ENCODE results near the gene DHRS7B. TPM values are rescaled to one million over a fixed set of nuclear protein-coding genes. Genes with fewer than 3 reads are reported as not detected.
A peak's percentile ranks its signal among the peaks of the same experiment; 100 is the strongest.

DHRS7B gene
- total RNA-seq, 2 experiments from 2014 or later: 14.1 to 14.7 TPM

DNA sequence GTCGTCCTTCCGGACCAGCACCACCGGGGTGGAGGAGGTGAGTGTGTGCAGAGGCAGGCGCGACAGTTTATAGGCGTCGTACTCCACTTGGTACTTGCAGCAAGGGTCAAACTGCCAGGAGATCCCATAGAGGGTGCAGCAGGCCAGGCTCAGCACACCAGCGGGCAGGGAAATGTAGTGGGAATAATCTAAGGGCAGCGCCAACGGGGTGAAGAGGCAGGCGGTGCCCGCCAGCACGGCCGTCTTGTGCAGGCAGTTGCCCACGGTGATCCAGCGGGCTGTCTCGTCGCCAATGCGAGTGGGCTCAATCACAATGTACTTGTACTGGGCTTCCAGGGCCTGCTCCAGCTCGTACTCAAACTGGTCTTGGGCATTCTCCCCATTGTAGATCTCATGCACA lies 71.6 kb downstream of the DHRS7B start:
- Mint-ChIP-seq H3K4me3 (no peak overlapping the region), H3K36me3 (ENCODE audit: low read depth) (peaks cover 32% of the 10 kb centered on the region), H3K4me1 (peaks cover 7% of the 10 kb centered on the region), H3K27ac (no peak overlapping the region), H3K9me3 (no peaks in the 10 kb centered on the region), H3K27me3 (no peaks in the 10 kb centered on the region)
- POLR2A ChIA-PET: interaction anchor here (0.5 kb wide), 1 partner anchor 352 kb away, joined by 5 read pairs; no protein-coding TSS in a partner anchor
- CTCF ChIA-PET: interaction anchor here (0.8 to 1.1 kb wide), 2 partner anchors 9 to 13 kb away, joined by 3 read pairs; no protein-coding TSS in a partner anchor
- no peak for DNase-seq

DNA sequence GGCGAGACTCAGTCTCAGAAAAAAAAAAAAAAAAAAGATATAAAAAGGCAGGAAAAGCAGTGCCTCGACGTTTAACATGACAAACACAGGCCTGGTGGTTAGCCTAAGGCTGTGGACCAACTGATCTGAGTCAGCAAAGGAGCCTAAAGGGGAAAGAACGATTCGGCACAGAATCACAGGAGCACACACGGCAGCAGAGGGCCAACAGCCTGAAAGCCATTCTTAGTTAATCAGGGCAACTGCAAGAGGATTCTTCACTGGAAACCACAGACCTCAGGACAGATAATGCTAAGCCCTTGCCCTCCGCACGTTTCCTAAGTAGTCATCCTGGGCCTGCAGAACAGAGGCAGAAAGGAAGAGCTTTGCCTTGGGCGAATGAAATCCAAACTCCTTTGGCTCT lies 72.5 kb downstream of the DHRS7B start:
- Mint-ChIP-seq H3K4me3 (no peak overlapping the region), H3K27ac (no peak overlapping the region), H3K4me1 (peaks cover 5% of the 10 kb centered on the region), H3K27me3 (no peaks in the 10 kb centered on the region), H3K9me3 (no peaks in the 10 kb centered on the region), H3K36me3 (ENCODE audit: low read depth) (peaks cover 28% of the 10 kb centered on the region)
- ChIA-PET POLR2A (no interaction called here), CTCF (no interaction called here)
- DNase-seq: no peak

DNA sequence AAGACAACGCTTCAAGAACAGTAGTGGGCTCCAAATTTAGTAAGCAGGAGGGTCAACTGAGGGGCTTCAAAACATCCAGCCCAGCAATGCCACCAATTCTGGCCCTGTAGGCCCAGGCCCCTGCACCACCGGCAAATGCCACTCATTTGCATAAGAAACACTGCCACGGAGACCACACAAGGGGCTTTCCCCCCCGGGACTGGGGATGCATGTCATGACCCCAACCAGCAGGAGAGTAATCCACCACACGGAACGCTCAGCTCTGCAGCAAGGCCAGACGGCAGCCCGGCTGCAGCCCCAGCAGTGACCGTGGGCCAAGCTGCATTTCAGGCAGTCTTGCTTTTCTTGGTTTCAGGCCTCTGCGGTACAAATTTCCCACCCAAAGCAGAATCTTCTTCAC lies 73.1 kb downstream of the DHRS7B start:
- ChIA-PET CTCF (interaction anchor here (1.8 kb wide), 1 partner anchor 13 kb away, joined by 4 read pairs; no protein-coding TSS in a partner anchor), POLR2A (no interaction called here)
- Mint-ChIP-seq H3K4me1 (peaks cover 5% of the 10 kb centered on the region), H3K36me3 (ENCODE audit: low read depth) (peaks cover 25% of the 10 kb centered on the region), H3K27me3 (no peaks in the 10 kb centered on the region), H3K9me3 (no peaks in the 10 kb centered on the region), H3K4me3 (no peak overlapping the region), H3K27ac (no peak overlapping the region)
- DNase-seq: no peak

DNA sequence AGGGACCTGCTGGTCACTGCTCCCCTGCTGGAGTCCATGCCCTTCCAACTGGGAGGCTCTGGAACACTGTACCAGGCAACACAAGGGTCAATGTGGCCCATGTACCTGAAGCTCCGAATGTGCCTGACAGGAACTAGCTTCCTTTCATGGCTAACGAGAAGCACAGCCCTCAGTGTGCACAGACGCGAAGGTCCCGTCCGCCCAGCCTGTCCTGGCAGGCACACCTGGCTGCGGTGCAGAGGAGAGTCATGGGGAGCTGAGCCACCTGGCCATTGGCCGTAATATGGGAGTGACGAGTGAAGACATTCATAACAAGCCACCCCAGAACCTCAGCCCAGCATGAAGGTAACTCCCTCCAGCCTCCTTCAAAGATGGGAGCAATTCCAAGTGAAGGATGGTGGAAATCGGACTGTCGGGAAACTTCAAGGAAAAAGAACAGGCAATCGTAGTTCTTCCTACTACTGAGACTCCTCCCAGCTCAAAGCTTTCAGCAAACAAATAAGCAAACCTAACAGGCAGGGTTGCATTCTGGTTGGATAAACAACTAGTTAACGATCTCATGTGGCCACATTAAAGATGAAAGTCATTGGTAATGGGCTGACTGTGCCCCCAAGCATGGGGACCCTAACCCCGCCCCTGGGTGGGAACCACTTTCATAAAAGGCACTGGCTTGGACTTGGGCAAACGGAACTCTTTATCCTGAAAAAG lies 74.0 kb downstream of the DHRS7B start:
- H3K27ac Mint-ChIP-seq: no peak overlapping the region
- ChIA-PET POLR2A (no interaction called here), CTCF (interaction anchor here (1.8 kb wide), 1 partner anchor 13 kb away, joined by 4 read pairs; no protein-coding TSS in a partner anchor)
- H3K4me1 Mint-ChIP-seq: peaks cover 5% of the 10 kb centered on the region
- no peaks in the 10 kb centered on the region for H3K9me3 Mint-ChIP-seq
- no peak for DNase-seq
- H3K4me3 Mint-ChIP-seq: no peak overlapping the region
- no peaks in the 10 kb centered on the region for H3K27me3 Mint-ChIP-seq
- peaks cover 25% of the 10 kb centered on the region for H3K36me3 Mint-ChIP-seq (ENCODE audit: low read depth)

DNA sequence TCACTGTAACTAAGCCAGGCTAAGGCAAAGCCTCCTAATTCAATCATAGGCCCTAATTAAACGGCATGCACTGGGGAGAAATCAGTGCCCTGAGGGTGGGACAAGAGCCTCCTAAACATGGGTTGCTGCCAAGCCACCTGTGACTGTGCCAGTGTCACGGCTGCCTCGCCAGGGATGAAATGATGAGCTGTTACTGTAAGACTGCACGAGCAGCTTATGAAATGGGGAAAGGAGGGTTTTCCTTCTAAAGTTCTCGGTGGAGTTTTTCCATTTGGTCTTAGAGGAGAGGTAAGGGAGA lies 74.5 kb downstream of the DHRS7B start:
- CTCF ChIA-PET: interaction anchor here (1.8 kb wide), 1 partner anchor 12 kb away, joined by 4 read pairs; no protein-coding TSS in a partner anchor
- no peak for DNase-seq
- H3K27ac Mint-ChIP-seq: no peak overlapping the region
- POLR2A ChIA-PET: no interaction called here
- H3K4me1 Mint-ChIP-seq: peaks cover 5% of the 10 kb centered on the region
- H3K9me3 Mint-ChIP-seq: no peaks in the 10 kb centered on the region
- peaks cover 25% of the 10 kb centered on the region for H3K36me3 Mint-ChIP-seq (ENCODE audit: low read depth)
- no peaks in the 10 kb centered on the region for H3K27me3 Mint-ChIP-seq
- no peak overlapping the region for H3K4me3 Mint-ChIP-seq

DNA sequence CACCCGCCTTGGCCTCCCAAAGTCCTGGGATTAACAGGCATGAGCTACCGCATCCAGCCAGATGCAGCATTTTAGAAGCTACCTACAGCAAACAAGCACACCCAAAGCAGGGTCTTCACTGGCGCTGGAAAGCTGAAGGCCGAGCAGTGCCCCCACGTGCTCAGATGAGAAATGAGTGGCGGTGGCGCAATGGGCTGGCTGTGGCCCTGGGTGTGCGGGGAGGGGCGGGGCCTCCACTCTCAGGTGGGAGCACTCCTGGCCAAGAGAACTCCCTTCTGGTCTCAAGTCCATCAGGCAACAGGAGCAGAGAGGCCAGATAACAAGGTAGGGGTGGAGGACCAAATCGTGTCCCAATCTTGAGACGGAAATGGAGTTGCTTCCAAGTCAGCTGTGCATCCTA lies 75.1 kb downstream of the DHRS7B start:
- CTCF ChIA-PET: interaction anchor here (1.8 kb wide), 1 partner anchor 11 kb away, joined by 4 read pairs; no protein-coding TSS in a partner anchor

DNA sequence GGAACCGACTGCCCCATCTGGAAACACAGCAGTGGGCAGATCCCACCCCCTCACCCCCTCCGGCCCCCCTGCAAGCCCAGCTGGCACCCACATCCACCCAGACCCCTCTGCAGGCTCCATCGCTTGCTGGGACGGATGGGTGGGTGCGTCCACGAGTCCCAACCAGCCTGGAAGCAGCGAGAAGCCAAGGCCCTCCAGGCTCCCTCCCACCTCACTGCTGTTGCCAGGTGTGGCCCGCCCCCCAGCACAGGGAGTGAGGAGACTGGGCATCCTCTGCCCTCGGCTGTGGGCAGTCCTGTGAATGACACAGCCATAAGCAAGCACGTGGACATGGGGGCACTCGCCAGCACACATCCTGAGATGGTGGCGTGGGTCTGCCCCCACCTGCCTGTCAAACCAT lies 75.7 kb downstream of the DHRS7B start:
- Mint-ChIP-seq H3K4me3 (no peak overlapping the region), H3K27ac (no peak overlapping the region), H3K36me3 (ENCODE audit: low read depth) (peaks cover 19% of the 10 kb centered on the region), H3K4me1 (peaks cover 5% of the 10 kb centered on the region), H3K27me3 (no peaks in the 10 kb centered on the region), H3K9me3 (no peaks in the 10 kb centered on the region)
- no peak for DNase-seq
- POLR2A ChIA-PET: no interaction called here
- CTCF ChIA-PET: interaction anchor here (1.0 kb wide), 1 partner anchor 15 kb away, joined by 4 read pairs; no protein-coding TSS in a partner anchor

More for the DNA sequence above, 75.1 kb downstream of the DHRS7B start:
- no peaks in the 10 kb centered on the region for H3K9me3 Mint-ChIP-seq
- no peak overlapping the region for H3K4me3 Mint-ChIP-seq
- H3K27ac Mint-ChIP-seq: no peak overlapping the region
- POLR2A ChIA-PET: no interaction called here
- no peaks in the 10 kb centered on the region for H3K27me3 Mint-ChIP-seq
- peaks cover 5% of the 10 kb centered on the region for H3K4me1 Mint-ChIP-seq
- peaks cover 23% of the 10 kb centered on the region for H3K36me3 Mint-ChIP-seq (ENCODE audit: low read depth)
- no peak for DNase-seq

DNA sequence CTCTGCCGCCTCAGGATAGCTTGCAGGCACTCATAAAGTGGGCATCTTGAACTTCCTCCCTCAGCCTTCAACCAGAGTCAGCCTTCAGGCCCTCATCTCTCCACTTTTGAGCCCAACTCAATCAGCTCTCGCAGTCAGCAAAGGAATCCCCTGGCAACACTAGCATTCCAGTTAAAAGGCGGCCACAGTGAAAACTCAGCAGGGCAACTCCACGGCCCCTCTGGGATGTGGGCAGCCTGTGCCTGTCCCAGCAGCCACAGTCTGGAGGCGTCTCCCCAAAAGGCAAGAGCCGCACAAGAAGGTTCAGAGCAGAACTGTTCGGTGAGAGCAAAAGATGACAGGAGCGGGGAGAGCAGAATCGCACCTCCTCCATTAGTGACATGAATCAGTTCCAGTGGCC lies 78.2 kb downstream of the DHRS7B start:
- no peak overlapping the region for H3K27ac Mint-ChIP-seq
- no peaks in the 10 kb centered on the region for H3K27me3 Mint-ChIP-seq
- CTCF ChIA-PET: no interaction called here
- H3K36me3 Mint-ChIP-seq (ENCODE audit: low read depth): peaks cover 15% of the 10 kb centered on the region
- DNase-seq: no peak
- H3K4me1 Mint-ChIP-seq: peaks cover 7% of the 10 kb centered on the region
- no peaks in the 10 kb centered on the region for H3K9me3 Mint-ChIP-seq
- POLR2A ChIA-PET: no interaction called here
- H3K4me3 Mint-ChIP-seq: no peak overlapping the region

DNA sequence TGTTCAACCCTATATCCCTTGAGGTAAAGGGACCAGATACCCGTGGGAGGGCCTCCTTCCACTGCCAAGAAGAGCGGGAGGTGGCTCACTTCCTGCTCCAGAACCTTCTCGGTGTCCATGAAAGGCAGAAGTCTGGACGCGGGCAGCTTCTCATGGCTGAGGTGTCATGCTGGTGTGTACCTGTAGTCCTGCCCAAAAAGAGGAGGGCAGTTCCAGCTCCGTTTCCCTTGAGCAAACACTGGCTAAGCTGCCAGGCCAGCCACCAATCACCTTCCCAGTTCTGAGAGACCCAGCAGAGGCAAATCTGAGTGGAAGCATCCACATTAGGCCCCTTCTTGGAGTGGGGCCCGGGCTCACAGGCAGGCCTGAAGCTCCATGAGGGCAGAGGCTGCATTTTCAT lies 81.6 kb downstream of the DHRS7B start:
- ChIA-PET POLR2A (no interaction called here), CTCF (interaction anchor here (0.6 kb wide), 1 partner anchor 127 kb away, joined by 3 read pairs; no protein-coding TSS in a partner anchor)
- peaks cover 32% of the 10 kb centered on the region for H3K4me1 Mint-ChIP-seq
- no peak overlapping the region for H3K4me3 Mint-ChIP-seq
- no peak for DNase-seq
- H3K27ac Mint-ChIP-seq: no peak overlapping the region
- peaks cover 26% of the 10 kb centered on the region for H3K36me3 Mint-ChIP-seq (ENCODE audit: low read depth)
- no peaks in the 10 kb centered on the region for H3K9me3 Mint-ChIP-seq
- no peaks in the 10 kb centered on the region for H3K27me3 Mint-ChIP-seq

DNA sequence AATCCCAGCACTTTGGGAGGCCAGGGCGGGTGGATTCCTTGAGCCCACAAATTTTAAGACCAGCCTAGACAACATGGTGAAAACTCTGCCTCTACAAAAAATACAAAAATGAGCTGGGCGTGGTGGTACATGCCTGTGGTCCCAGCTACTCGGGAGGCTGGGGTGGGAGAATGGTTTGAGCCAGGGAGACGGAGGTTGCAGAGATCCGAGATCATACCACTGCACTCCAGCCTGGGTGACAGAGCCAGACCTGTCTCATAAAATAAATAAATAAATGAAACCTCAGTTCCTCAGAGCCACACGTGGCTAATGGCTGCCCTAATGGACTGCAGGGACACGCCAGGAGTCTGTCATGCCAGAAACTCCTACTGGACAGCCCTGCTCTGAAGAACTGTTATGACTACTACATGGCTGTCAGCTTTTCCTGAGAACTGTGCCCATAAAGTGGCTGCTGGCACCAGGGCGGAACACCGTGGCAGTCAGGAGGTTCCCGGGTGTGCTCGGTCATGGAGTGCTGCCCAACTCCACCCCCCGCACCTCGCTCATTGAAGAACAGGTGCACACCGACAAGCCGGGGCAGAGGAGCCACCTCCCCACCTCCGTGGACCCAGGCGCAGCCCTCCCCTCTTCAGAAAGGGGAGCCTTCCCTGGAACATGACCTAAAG lies 82.9 kb downstream of the DHRS7B start:
- H3K27me3 Mint-ChIP-seq: no peaks in the 10 kb centered on the region
- ChIA-PET POLR2A (no interaction called here), CTCF (no interaction called here)
- no peak overlapping the region for H3K4me3 Mint-ChIP-seq
- H3K36me3 Mint-ChIP-seq (ENCODE audit: low read depth): peaks cover 27% of the 10 kb centered on the region
- no peak overlapping the region for H3K27ac Mint-ChIP-seq
- peaks cover 34% of the 10 kb centered on the region for H3K4me1 Mint-ChIP-seq
- H3K9me3 Mint-ChIP-seq: no peaks in the 10 kb centered on the region
- DNase-seq: no peak

DNA sequence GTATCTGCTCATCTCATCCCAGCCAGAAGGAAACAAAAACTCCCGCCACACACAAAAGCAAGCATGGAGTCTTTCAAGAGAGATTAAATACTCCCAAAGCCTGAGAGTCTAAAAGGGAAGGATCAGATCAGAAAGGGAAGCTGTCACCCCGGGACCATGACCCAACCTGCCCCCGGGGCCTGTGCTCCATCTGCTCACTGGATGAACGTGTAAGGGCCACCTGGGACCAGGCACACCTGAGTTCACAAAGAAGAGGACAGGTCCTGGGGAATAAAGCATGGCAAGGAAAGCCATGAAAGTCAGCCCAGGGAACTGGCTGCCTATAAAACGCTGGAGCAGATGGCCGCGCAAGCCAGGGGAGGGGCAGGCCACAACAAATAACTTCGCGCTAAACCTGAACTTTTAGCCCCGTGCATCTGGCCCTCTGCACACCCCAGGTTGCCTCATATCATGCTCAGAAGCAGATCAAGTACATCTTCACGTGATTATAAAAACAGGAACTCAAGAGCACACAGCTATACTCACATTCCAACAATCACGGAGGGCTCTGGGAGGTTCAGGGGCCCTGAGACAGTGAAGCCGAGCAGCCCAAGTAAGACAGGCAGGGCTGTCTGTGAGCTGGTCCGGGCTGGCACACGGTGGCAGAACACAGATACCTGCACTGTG lies 83.8 kb downstream of the DHRS7B start:
- no peaks in the 10 kb centered on the region for H3K9me3 Mint-ChIP-seq
- no peak overlapping the region for H3K4me3 Mint-ChIP-seq
- H3K27me3 Mint-ChIP-seq: no peaks in the 10 kb centered on the region
- no peak for DNase-seq
- peaks cover 27% of the 10 kb centered on the region for H3K36me3 Mint-ChIP-seq (ENCODE audit: low read depth)
- peaks cover 42% of the 10 kb centered on the region for H3K4me1 Mint-ChIP-seq
- POLR2A ChIA-PET: no interaction called here
- CTCF ChIA-PET: interaction anchor here (1.7 kb wide), 1 partner anchor 20 kb away, joined by 6 read pairs; no protein-coding TSS in a partner anchor
- H3K27ac Mint-ChIP-seq: no peak overlapping the region

DNA sequence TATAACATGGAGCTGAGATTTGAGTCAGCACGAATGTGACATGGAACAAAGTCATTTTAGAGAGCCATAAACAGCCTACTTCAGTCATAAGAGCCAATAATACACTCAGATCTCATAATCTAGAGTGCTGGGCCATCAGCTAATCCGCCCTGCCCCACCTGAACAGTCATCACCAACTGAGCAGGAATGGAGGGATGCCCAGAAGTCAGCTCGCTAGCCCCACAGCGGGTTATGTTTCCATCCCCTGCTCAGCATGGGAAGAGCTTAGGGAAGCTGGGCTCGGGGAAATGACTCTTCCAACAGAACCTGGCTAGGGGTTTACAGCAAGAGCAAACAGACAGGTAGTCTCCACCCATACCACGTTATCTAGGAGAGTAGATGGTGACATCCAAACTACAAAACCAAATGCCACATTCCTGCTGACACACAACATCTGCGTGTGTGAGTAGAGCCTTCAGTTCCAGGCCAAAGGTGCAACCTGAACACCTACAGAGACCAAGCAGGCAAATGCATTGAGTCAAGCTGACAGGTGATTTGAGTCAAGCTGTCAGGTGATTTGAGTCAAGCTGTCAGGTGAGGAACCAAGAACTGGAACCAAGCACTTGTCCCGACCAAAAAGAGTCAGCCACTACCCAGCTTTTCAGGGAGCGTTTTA lies 85.2 kb downstream of the DHRS7B start:
- H3K27ac Mint-ChIP-seq: peak overlapping the region; percentile 46
- no peaks in the 10 kb centered on the region for H3K9me3 Mint-ChIP-seq
- H3K4me3 Mint-ChIP-seq: peak overlapping the region; percentile 97
- no peak for DNase-seq
- H3K36me3 Mint-ChIP-seq (ENCODE audit: low read depth): peaks cover 26% of the 10 kb centered on the region
- H3K4me1 Mint-ChIP-seq: peaks cover 52% of the 10 kb centered on the region
- H3K27me3 Mint-ChIP-seq: no peaks in the 10 kb centered on the region
- ChIA-PET POLR2A (no interaction called here), CTCF (interaction anchor here (0.8 to 1.7 kb wide), 4 partner anchors 10 to 28 kb away, joined by 3 to 6 read pairs (median 3); no protein-coding TSS in a partner anchor)

Measured in activated CD4-positive, alpha-beta T cell treated with anti-CD3 and anti-CD28 coated beads, Interleukin-2, amount 10 ng/mL, durations not matched to agents 7 days and 5 days (primary cell).